ENCODE results near the gene TRPM2.
"Not testable (repeated sequence)": the region's sequence is repeated elsewhere in the genome, so short reads cannot be mapped to it uniquely, and the experiment has no call there.

TRPM2 gene

GRCh38 chr21:44471341-44471740, 117.9 kb downstream of the TRPM2 start:
- in situ Hi-C loops (cut with HindIII; ENCODE audit: low pct_unique_long_range_greater_than_20kb, low sequenced_read_pairs) = no loop called here
- no peak for DNase-seq (ENCODE audit: low read depth in 1 of 2, low spot score in 1 of 2)
- no peak for TF ChIP-seq JUND (IDR thresholded peaks at IDR 0.05; ENCODE audit: low read depth)

GRCh38 chr21:44471996-44472395, 118.6 kb downstream of the TRPM2 start:
- in situ Hi-C loops (cut with HindIII; ENCODE audit: low pct_unique_long_range_greater_than_20kb, low sequenced_read_pairs) = no loop called here
- no peak for DNase-seq (ENCODE audit: low read depth in 1 of 2, low spot score in 1 of 2)
- TF ChIP-seq JUND (IDR thresholded peaks at IDR 0.05; ENCODE audit: low read depth) = no peak

GRCh38 chr21:44473915-44474555, 120.6 kb downstream of the TRPM2 start:
- in situ Hi-C loops (cut with HindIII; ENCODE audit: low pct_unique_long_range_greater_than_20kb, low sequenced_read_pairs) = no loop called here
- TF ChIP-seq JUND (IDR thresholded peaks at IDR 0.05; ENCODE audit: low read depth) = no peak
- DNase-seq (ENCODE audit: low read depth in 1 of 2, low spot score in 1 of 2) = no peak

GRCh38 chr21:44475266-44475845, 121.9 kb downstream of the TRPM2 start:
- TF ChIP-seq JUND (IDR thresholded peaks at IDR 0.05; ENCODE audit: low read depth) = no peak
- in situ Hi-C loops (cut with HindIII; ENCODE audit: low pct_unique_long_range_greater_than_20kb, low sequenced_read_pairs) = no loop called here
- DNase-seq (ENCODE audit: low read depth in 1 of 2, low spot score in 1 of 2) = no peak

GRCh38 chr21:44477131-44477530, 123.7 kb downstream of the TRPM2 start:
- DNase-seq (ENCODE audit: low read depth in 1 of 2, low spot score in 1 of 2) = no peak
- in situ Hi-C loops (cut with HindIII; ENCODE audit: low pct_unique_long_range_greater_than_20kb, low sequenced_read_pairs) = no loop called here
- TF ChIP-seq JUND (IDR thresholded peaks at IDR 0.05; ENCODE audit: low read depth) = no peak

- in situ Hi-C loops (cut with HindIII; ENCODE audit: low pct_unique_long_range_greater_than_20kb, low sequenced_read_pairs) = no loop called here
- no peak for DNase-seq (ENCODE audit: low read depth in 1 of 2, low spot score in 1 of 2)
- no peak for TF ChIP-seq JUND (IDR thresholded peaks at IDR 0.05; ENCODE audit: low read depth)
Observed at GRCh38 chr21:44477712-44478111, 124.3 kb downstream of the TRPM2 start.

- in situ Hi-C loops (cut with HindIII; ENCODE audit: low pct_unique_long_range_greater_than_20kb, low sequenced_read_pairs) = no loop called here
- no peak for DNase-seq (ENCODE audit: low read depth in 1 of 2, low spot score in 1 of 2)
- TF ChIP-seq JUND (IDR thresholded peaks at IDR 0.05; ENCODE audit: low read depth) = no peak
Observed at GRCh38 chr21:44478124-44478800, 124.8 kb downstream of the TRPM2 start.

- no peak for DNase-seq (ENCODE audit: low read depth in 1 of 2, low spot score in 1 of 2)
- in situ Hi-C loops (cut with HindIII; ENCODE audit: low pct_unique_long_range_greater_than_20kb, low sequenced_read_pairs) = no loop called here
- no peak for TF ChIP-seq JUND (IDR thresholded peaks at IDR 0.05; ENCODE audit: low read depth)
Observed at GRCh38 chr21:44478801-44479167, 125.4 kb downstream of the TRPM2 start.

GRCh38 chr21:44479556-44480199, 126.3 kb downstream of the TRPM2 start:
- peak in 1 of 2 experiments; percentile 56 for DNase-seq (ENCODE audit: low read depth in 1 of 2, low spot score in 1 of 2)
- in situ Hi-C loops (cut with HindIII; ENCODE audit: low pct_unique_long_range_greater_than_20kb, low sequenced_read_pairs) = not testable (repeated sequence)

GRCh38 chr21:44480200-44481053, 127.0 kb downstream of the TRPM2 start:
- no peak for DNase-seq (ENCODE audit: low read depth in 1 of 2, low spot score in 1 of 2)
- TF ChIP-seq JUND (IDR thresholded peaks at IDR 0.05; ENCODE audit: low read depth) = no peak
- in situ Hi-C loops (cut with HindIII; ENCODE audit: low pct_unique_long_range_greater_than_20kb, low sequenced_read_pairs) = no loop called here

- in situ Hi-C loops (cut with HindIII; ENCODE audit: low pct_unique_long_range_greater_than_20kb, low sequenced_read_pairs) = no loop called here
- no peak for TF ChIP-seq JUND (IDR thresholded peaks at IDR 0.05; ENCODE audit: low read depth)
Observed at GRCh38 chr21:44482581-44483287, 129.3 kb downstream of the TRPM2 start.

More at GRCh38 chr21:44482581-44483287, 129.3 kb downstream of the TRPM2 start:
- DNase-seq (ENCODE audit: low read depth in 1 of 2, low spot score in 1 of 2) = peak in 1 of 2 experiments; percentile 27
